Sigmoid colon (tissue), 4 donors: Measurements from ENCODE around the gene HHAT.

Source experiments
- POLR2AphosphoS5 ChIP-seq, 4 donors: sonication (generic); formaldehyde crosslinking; IDR thresholded peaks; one replicate each; pipeline ENCODE4 v1.6.1; 2017; ENCODE audit warnings: antibody characterized with exemption in 4 of 4
- TF ChIP-seq, protein P1 (sequence below), 4 experiments: fragments of 450-650 bp in 3 of 4; fragments of 200-600 bp in 1 of 4; IDR thresholded peaks; one replicate each; pipeline ENCODE4 v1.5.1; 2016 to 2019; ENCODE audit warnings: antibody characterized with exemption in 4 of 4, mild to moderate bottlenecking in 3 of 4, moderate library complexity in 2 of 4

DNA sequence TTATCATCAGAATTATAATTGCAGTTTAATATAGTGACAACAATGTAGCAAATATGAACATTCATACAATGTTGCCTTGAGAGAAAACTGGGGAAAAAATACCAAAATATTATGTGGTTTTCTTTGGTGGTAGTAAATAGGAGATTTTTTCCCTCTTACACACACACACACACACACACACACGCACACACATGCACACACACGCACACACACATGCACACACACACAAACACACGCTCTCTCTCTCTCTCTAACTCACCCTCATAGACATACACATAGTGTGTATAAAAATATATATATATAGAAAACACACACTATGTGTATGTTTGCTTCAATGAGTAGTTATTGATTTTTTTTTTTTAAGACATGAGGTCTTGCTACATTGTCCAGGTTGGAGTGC lies 211.6 kb downstream of the HHAT start:
- TF ChIP-seq, protein P1, sequence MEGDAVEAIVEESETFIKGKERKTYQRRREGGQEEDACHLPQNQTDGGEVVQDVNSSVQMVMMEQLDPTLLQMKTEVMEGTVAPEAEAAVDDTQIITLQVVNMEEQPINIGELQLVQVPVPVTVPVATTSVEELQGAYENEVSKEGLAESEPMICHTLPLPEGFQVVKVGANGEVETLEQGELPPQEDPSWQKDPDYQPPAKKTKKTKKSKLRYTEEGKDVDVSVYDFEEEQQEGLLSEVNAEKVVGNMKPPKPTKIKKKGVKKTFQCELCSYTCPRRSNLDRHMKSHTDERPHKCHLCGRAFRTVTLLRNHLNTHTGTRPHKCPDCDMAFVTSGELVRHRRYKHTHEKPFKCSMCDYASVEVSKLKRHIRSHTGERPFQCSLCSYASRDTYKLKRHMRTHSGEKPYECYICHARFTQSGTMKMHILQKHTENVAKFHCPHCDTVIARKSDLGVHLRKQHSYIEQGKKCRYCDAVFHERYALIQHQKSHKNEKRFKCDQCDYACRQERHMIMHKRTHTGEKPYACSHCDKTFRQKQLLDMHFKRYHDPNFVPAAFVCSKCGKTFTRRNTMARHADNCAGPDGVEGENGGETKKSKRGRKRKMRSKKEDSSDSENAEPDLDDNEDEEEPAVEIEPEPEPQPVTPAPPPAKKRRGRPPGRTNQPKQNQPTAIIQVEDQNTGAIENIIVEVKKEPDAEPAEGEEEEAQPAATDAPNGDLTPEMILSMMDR (IDR thresholded peaks at IDR 0.05), result no peak
- no peak for TF ChIP-seq POLR2AphosphoS5 (IDR thresholded peaks at IDR 0.05)
